ENCODE data around the gene PLA2G4F. TPM values are rescaled to one million over a fixed set of nuclear protein-coding genes. Genes with fewer than 3 reads are reported as not detected.

The PLA2G4F gene
- total RNA-seq, 1 donor from 2014 or later, result not detected

DNA sequence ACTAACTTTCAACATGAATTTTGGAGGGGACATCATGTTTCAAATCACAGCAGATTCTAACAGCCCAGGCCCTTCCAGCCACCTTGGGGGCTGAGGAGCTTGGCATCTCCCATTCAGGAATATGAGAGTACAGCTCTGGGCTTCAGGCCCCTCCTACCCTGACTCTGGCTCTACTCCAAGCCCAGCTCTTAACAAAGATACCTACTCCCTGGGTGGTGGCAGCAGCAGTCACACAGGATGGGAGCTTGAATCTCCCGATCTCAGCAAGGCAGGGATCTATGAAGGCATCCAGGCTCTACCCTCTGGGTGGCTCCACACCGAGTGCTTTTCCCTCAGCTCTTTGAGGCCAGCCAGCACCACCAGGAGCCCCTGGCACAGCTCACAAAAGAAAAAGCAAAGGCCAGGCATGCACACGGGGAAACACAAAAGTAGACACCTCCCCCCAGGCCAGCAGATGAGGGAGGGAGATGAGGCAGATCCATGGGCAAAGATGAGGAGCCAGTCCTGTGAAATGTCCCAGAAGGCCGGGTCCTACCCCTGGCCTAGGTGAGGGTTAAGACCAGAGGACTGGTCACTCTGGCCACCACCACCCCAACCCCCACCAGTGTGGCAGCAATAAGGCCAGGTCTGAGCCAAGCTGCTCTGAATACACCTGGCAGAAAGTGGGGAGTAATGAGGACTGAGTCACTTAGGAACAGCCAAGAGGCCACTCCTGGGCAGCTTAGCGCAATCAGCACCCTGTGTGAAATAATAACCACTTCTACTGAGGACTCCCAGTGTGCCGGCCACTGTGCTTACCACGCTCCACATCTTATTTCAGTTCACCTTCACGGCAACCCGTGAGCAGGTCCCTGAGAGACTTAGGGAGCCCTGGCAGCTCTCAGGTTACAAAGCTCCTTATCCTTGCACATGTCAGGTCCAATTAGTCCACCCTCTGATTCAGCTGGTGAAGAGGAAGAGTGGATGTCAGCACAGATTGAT lies 24.3 kb downstream of the PLA2G4F start:
- H3K36me3 Mint-ChIP-seq (ENCODE audit: unreplicated experiment), result no peaks in the 10 kb centered on the region
- no peaks in the 10 kb centered on the region for H3K4me1 Mint-ChIP-seq (ENCODE audit: unreplicated experiment)
- no peaks in the 10 kb centered on the region for H3K9me3 Mint-ChIP-seq (ENCODE audit: unreplicated experiment)
- H3K27me3 Mint-ChIP-seq (ENCODE audit: unreplicated experiment), result peaks cover 51% of the 10 kb centered on the region
- DNase-seq (ENCODE audit: extremely low spot score, unreplicated experiment), result peak; percentile 69
- no peak for TF ChIP-seq CTCF (IDR thresholded peaks at IDR 0.05)
- H3K4me3 Mint-ChIP-seq (ENCODE audit: unreplicated experiment), result no peak overlapping the region
- no peak overlapping the region for H3K27ac Mint-ChIP-seq (ENCODE audit: unreplicated experiment)

- no peaks in the 10 kb centered on the region for H3K36me3 Mint-ChIP-seq (ENCODE audit: unreplicated experiment)
- no peaks in the 10 kb centered on the region for H3K4me1 Mint-ChIP-seq (ENCODE audit: unreplicated experiment)
- TF ChIP-seq CTCF (IDR thresholded peaks at IDR 0.05), result no peak
- peaks cover 51% of the 10 kb centered on the region for H3K27me3 Mint-ChIP-seq (ENCODE audit: unreplicated experiment)
- no peak overlapping the region for H3K4me3 Mint-ChIP-seq (ENCODE audit: unreplicated experiment)
- H3K27ac Mint-ChIP-seq (ENCODE audit: unreplicated experiment), result no peak overlapping the region
- DNase-seq (ENCODE audit: extremely low spot score, unreplicated experiment), result peak; percentile 34
- H3K9me3 Mint-ChIP-seq (ENCODE audit: unreplicated experiment), result no peaks in the 10 kb centered on the region
Observed at GRCh38 chr15:42131006-42131405, 25.4 kb downstream of the PLA2G4F start.

DNA sequence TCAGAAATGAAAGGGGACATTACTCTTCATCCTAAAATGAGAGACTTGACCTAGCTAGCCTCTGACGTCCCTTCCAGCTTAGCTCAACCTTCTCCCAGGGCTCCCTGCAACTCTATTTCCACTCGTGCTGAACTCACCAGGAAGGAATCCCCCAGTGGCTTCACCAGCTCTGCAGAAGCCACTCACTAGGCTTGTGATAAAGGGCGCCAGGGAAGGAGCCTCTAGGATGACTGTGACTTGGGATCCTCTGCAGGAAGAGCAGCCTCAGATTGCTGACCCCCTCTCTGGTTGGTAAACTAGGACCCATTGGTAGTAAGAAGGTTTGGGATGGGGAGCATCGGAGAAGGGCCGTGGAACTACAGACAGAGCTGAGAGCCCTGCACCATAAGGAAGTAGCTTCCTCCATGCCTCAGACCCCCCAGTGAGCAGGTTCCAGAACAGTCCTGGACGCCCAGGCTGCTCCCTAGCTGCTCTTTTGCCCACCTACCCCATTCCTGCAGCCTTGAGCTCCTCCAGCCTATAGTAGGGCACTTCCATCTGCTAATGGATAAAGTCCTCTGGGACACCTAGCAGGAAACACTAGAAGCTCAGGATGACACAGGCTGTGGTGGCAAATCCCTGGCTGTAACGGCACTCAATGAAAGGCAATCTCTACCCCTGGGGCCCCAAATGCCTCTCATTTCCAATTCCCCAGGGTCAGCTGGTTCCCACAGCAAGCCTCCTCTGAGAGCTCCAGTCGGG lies 26.0 kb downstream of the PLA2G4F start:
- Mint-ChIP-seq H3K36me3 (ENCODE audit: unreplicated experiment) (no peaks in the 10 kb centered on the region), H3K4me3 (ENCODE audit: unreplicated experiment) (no peak overlapping the region), H3K27me3 (ENCODE audit: unreplicated experiment) (peaks cover 53% of the 10 kb centered on the region), H3K27ac (ENCODE audit: unreplicated experiment) (no peak overlapping the region), H3K4me1 (ENCODE audit: unreplicated experiment) (no peaks in the 10 kb centered on the region), H3K9me3 (ENCODE audit: unreplicated experiment) (no peaks in the 10 kb centered on the region)
- DNase-seq (ENCODE audit: extremely low spot score, unreplicated experiment), result peak; percentile 44
- TF ChIP-seq CTCF (IDR thresholded peaks at IDR 0.05), result no peak

DNA sequence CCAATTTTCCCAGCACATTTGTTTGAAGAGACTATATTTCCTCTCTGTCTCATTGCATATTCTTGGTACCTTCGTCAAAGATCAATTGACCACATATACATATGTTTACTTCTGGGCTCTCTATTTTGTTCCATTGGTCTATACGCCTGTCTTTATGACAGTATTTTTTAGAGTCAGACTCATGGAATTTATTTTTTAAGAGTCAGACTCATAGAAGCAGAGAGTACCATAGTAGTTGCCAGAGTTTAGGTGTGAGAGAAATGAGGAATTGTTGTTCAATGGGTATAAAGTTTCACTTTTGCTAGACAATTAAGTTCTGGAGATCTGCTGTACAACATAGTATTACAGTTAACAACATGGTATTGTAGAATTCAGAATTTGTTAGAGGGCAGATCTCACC lies 27.1 kb downstream of the PLA2G4F start:
- Mint-ChIP-seq H3K36me3 (ENCODE audit: unreplicated experiment) (no peaks in the 10 kb centered on the region), H3K4me3 (ENCODE audit: unreplicated experiment) (no peak overlapping the region), H3K4me1 (ENCODE audit: unreplicated experiment) (no peaks in the 10 kb centered on the region), H3K27me3 (ENCODE audit: unreplicated experiment) (peaks cover 58% of the 10 kb centered on the region), H3K27ac (ENCODE audit: unreplicated experiment) (no peak overlapping the region), H3K9me3 (ENCODE audit: unreplicated experiment) (no peaks in the 10 kb centered on the region)
- no peak for TF ChIP-seq CTCF (IDR thresholded peaks at IDR 0.05)
- no peak for DNase-seq (ENCODE audit: extremely low spot score, unreplicated experiment)

DNA sequence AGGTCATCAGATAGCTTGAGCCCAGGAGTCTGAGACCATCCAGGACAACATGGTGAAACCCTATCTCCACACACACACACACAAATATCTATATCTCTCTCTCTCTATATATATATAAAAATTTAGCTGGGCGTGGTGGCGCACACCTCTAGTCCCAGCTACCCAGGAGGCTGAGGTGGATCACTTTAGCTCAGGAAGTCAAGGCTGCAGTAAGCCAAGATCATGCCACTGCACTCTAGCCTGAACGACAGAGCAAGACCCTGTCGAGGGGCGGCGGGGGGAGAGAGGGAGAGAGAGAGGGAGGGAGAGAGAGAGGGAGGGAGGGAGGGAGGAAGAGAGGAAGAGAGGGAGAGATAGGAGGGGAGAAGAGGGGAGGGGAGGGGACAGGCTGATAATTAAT lies 28.0 kb downstream of the PLA2G4F start:
- DNase-seq (ENCODE audit: extremely low spot score, unreplicated experiment), result peak; percentile 54
- no peak for TF ChIP-seq CTCF (IDR thresholded peaks at IDR 0.05)
- H3K4me3 Mint-ChIP-seq (ENCODE audit: unreplicated experiment), result no peak overlapping the region

More for the DNA sequence above, 28.0 kb downstream of the PLA2G4F start:
- peaks cover 61% of the 10 kb centered on the region for H3K27me3 Mint-ChIP-seq (ENCODE audit: unreplicated experiment)
- H3K27ac Mint-ChIP-seq (ENCODE audit: unreplicated experiment), result no peak overlapping the region
- H3K4me1 Mint-ChIP-seq (ENCODE audit: unreplicated experiment), result no peaks in the 10 kb centered on the region
- H3K9me3 Mint-ChIP-seq (ENCODE audit: unreplicated experiment), result no peaks in the 10 kb centered on the region
- H3K36me3 Mint-ChIP-seq (ENCODE audit: unreplicated experiment), result no peaks in the 10 kb centered on the region
